HG03378 (cell line): ENCODE results near the gene PDE8B.
"Not testable (repeated sequence)": the region's sequence is repeated elsewhere in the genome, so short reads cannot be mapped to it uniquely, and the experiment has no call there.

ENCODE experiments used
- ATAC-seq: cut with Tn5 transposase; IDR thresholded peaks from one replicate; pipeline ENCODE4 v1.9.1; 2021; ENCODE audit warnings: mild to moderate bottlenecking, moderate library complexity; ENCODE audit not compliant: unreplicated experiment

PDE8B gene

DNA sequence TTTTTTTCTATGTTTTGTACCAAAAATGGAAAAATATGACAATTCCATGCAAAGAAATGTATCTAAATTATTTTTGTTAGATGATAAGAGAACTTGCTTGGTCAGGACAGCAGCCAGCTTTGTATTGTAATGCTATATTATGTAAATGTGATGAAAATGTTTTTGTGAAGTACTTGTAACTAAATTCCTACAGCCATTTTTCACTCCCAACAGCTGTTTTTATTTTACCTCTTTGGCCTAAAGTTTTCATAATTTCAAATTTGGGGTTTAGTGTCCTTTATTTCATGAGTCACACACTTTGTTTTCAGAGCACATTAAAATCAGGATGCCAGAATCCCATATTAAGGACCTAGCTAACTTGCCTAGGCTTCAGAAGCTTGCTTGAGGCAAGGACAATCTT, 217.5 kb downstream of the PDE8B start:
- ATAC-seq, result no peak

DNA sequence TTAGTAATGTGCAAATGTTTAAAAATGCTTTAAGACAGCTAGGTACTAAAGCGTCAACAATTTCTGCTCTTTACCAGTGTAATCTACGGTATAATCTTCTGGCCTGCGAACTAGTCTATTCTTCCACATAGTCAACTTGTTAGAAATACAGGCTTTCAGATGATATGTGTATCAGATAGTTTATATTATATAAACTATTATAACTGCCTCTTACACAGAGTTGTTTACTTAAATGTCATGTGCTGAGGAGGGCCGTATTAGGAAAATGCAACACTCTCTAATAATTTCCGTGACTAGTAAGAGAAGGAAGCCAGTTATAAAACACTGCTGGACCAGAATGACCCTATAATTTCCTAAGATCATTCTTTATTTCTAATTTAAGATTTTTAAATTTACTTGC, 218.0 kb downstream of the PDE8B start:
- ATAC-seq, result no peak

DNA sequence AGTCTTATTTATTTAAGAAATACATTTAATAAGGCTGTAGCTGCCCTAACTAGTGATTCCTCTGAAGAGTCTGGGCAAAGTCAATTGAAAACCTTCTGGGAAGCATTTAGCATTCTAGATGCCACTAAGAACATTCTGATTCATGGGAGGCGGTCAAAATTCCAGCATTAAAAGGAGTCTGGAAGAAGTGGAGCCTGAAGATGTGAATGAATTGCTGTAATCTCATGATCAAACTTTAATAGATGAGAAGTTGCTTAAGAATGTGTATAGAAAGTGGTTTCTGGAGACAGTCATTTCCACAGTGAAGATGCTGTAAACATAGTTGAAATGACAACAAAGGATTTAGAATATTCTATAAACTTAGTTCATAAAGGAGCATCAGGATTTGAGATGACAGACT, 220.2 kb downstream of the PDE8B start:
- ATAC-seq, result no peak

DNA sequence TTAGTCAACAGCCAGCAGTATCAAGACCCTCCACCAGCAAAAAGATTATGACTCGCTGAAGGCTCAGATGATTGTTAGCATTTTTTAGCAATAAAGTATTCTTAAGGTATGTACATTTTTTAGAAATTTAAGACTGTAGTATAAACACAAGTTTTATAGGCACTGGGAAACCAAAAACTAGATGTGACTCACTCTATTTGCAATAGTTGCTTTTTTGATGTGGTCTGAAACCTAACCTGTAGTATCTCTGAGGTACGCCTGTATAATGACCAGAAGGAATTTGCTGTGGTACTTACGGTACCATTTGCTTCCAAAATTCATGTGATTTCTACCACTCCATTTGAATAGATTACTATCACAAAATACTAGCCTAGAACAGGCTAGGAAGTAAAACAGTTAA, 220.8 kb downstream of the PDE8B start:
- ATAC-seq, result no peak

DNA sequence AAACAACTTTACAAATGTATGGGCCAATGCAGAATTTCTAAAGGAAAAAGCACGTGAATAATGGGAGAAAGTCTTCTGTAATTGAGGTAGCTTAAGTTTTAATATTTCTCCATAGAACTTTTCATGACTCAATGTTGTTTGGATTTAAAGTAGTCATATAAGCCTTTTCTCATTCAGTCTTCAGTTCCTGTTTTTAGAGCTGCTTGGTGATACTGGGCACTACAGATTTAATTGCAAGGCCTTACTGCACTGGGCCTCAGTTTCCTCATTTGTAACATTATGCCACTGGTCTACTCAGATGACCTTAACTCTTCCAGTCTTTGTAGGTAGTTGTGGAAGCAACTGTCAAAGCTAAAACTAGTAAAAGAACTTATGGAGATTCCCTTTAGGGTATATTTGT, 221.2 kb downstream of the PDE8B start:
- no peak for ATAC-seq

DNA sequence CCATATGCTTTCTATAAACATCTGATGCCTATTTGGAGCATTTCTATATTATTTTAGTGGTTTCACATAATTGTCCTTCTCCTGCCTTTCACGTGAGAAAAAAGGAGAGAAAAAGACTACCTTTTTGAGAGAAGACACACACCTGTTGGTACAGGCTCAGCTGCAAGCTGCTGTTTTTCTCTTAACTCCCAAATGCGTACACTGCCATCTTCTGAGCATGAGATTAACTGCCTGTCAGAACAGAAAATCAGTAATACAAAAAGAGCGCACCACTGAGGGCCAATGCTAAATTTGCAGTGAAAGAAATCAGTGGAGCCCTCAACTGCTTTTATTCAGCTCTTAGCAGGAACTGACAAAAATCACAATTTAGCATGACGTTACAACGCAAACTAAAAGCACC, 226.7 kb downstream of the PDE8B start:
- no peak for ATAC-seq

DNA sequence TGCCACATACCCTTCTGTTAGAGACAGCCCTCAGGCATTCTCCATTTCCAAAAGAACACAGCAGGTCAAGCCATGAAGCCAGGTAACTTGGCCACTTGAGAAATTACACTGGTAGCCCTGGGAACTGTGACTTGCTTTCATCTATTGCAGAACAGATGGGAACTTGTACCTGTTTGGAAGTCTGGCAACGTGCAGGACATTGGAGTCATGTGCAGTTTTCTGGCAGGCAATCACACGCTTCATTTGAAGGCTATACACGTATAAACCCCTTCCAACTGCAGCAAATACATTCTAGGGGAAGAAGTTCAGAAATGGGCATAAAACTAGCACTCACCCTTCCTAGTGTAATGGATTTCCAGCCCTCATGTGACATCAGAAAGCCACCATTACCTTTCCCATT, 227.6 kb downstream of the PDE8B start:
- ATAC-seq, result no peak

DNA sequence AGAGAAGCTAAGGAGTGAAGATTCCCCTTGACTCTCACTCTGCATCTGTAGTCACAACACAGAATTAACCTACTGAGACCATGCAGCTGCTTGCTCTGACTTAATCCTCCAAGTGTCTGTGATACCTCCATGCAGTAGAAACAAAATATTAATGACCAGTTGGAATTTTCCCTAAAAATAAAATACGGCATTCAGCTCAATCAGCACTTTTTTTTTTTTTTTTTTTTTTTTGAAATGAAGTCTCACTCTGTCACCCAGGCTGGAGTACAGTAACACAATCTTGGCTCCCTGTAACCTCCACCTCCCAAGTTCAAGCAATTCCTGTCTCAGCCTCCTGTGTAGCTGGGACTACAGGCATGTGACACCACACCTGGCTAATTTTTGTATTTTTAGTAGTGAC, 233.2 kb downstream of the PDE8B start:
- no peak for ATAC-seq

DNA sequence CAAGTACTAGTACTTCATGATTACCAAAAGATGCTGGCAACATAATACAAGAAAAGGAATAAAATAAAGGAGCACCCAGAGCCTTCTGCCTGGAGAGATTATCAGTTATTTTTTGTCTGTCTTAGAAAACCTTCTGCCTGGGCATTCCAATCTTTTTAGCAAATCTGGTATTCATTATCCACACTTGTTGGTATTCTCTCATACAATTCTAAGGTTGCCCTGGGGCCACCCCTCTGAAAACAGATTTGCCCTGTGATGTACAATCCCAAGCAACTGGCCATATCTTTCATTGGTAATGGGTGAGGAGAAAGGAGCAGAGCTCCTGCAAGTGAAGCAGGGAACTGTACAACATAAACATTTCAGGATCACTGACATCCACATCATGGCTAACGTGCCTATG, 233.9 kb downstream of the PDE8B start:
- ATAC-seq, result no peak

DNA sequence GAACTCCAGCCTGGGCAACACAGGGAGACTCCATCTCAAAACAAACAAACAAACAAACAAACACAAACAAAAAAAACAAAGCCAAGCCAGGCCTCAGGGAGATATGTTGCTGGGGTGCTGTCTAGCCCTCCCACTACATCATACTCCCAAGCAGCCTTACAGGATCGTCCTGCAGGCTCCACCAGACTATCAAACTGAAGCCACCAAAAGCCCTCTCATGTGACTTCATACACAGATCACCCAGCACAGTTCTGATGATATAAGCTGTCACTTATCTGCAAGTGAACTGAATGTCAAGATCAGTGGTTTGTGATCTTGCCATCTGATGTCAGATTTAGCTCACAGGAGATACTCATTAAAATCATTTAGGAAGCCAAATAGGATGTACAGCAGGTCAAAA, 238.4 kb downstream of the PDE8B start:
- ATAC-seq, result no peak

DNA sequence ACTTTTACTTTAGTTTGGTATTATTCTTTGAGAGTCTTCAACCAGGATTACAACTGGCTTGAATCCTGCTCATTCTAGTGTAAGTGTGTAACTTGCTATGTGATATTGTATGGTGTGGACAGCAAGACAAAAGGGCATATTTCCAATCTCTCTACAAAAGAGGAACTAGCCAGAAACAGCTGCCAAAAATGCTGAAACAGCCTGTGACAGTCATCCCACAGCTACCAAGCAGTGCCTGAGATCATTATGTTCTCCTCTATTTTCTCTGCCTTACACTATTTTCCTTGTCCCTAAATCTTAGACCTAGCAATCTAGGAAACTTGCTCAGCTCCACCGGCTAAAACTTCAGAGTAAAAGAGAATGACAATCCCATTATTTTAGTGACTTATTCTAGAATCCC, 238.8 kb downstream of the PDE8B start:
- ATAC-seq, result no peak

DNA sequence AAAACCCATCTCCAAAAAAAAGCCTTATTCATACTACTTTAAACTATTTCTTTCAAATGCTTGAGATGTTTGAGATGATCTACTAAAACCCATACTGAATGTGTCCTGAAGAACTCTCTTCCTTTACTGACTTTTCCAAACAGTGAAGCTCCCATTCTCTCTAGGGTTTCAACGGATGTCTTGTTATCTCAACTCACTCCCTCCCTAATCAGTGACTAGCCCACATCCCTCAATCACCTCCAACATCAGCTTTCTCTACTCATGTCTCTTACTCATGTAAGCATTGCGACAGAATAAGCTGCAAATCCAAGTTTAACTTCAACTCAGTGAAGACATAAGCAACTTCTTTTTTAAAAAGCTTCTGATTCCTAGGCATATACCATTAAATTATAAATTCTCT, 239.5 kb downstream of the PDE8B start:
- ATAC-seq, result no peak

DNA sequence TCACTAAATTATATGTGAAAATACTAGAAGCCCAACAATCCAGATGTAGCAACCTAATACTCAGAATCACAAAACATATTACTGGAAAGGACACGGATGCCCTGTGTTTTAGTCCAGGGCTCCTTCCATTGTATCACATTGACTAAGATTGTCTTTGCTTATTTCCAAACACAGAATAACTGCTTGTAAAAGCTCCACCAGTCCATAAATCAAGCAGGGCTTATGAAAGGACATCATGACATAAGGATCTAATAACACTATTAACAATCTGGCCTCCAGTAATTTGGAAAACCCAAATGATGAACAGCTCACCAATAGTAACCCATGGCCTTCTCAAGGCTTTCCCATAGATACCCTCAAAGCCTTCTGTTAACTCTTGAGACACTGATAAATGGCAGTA, 241.9 kb downstream of the PDE8B start:
- no peak for ATAC-seq

DNA sequence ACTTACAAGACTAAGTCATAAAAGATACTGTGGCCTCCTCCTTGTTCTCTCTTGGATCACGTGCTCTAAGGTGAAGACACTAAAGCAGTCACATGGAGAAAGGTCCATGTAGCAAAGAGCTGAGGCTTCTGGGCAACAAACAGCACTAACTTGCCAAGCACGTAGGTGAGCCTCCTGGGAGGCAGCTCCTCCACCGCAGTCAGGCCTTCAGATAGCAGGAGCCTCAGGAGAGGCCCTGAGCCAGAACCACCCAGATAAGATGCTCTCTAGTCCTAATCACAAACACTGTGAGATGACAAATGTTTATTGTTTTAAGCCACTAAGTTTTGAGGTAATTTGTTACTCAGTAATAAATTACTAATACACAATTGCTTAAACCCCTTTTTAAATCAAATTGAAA, 243.6 kb downstream of the PDE8B start:
- no peak for ATAC-seq

DNA sequence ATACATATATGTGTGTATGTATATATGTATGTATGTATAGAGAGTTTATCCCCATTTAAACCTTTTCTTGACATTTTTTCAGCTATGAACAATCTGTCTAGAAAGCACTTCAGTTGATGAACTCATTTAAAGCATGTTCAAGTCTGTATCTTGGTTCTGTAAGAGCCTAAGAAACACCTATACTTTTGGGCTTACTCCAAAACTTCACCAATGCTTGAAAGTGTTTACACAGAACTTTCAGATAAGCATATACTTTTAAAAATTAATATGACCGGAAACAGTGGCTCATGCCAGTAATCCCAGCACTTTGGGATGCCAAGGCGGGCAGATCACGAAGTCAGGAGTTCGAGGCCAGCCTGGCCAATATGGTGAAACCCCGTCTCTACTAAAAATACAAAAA, 250.8 kb downstream of the PDE8B start:
- ATAC-seq, result no peak

DNA sequence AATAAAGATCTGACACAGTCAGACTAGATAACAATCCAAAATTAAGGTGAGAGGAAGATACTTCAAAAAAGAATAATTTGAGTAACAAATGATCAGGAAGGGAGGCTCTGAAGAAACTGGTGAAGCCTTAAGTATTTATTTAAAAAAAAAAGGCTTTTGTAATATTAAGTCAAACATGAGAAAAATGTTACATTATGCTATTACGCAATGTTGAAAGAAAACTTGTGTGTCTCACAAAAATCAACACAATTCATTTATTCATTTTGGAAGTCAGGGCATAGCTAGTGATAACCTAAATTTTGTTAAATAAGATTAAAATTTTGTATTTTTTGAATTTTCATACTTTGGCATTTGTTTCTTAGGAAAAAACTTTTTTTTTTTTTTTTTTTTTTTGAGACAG, 253.4 kb downstream of the PDE8B start:
- ATAC-seq, result no peak

DNA sequence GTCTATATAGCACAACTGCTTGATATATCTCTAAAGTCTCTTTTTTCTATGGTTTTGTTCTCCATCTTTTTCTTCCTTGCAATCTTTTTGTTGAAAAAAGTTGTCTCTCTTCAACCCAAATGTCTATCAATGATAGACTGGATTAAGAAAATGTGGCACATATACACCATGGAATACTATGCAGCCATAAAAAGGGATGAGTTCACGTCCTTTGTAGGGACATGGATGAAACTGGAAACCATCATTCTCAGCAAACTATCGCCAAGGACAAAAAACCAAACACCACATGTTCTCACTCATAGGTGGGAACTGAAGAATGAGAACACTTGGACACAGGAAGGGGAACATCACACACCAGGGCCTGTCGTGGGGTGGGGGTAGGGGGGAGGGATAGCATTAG, 258.4 kb downstream of the PDE8B start:
- ATAC-seq, result not testable (repeated sequence)

DNA sequence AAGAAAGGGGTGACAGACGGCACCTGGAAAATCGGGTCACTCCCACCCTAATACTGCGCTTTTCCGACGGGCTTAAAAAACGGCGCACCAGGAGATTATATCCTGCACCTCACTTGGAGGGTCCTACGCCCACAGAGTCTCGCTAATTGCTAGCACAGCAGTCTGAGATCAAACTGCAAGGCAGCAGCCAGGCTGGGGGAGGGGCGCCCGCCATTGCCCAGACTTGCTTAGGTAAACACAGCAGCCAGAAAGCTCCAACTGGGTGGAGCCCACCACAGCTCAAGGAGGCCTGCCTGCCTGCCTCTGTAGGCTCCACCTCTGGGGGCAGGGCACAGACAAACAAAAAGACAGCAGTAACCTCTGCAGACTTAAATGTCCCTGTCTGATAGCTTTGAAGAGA, 264.6 kb downstream of the PDE8B start:
- not testable (repeated sequence) for ATAC-seq
